GM06990 (cell line): ENCODE data around the gene FBXL4.

Experiments used
- DNase-seq: peaks from one replicate; pipeline ENCODE4 v3.0.0-alpha.2; 2011; ENCODE audit not compliant: insufficient read length; ENCODE audit errors: extremely low read depth
- H3K27me3 ChIP-seq: replicated peaks from 2 replicates; pipeline ENCODE4 v1.6.0; 2011; ENCODE audit warnings: low read length; ENCODE audit not compliant: control insufficient read depth, insufficient read depth
- H3K36me3 ChIP-seq: 2 replicates; pipeline ENCODE4 v1.5.1; 2011; ENCODE audit warnings: low read length; ENCODE audit not compliant: control insufficient read depth, insufficient read depth
- H3K4me3 ChIP-seq: replicated peaks from 2 replicates; pipeline ENCODE4 v1.5.1; 2011; ENCODE audit warnings: low read depth, mild to moderate bottlenecking, control low read depth, low read length
- TF ChIP-seq, protein P1 (sequence below): IDR thresholded peaks from 2 replicates; pipeline ENCODE4 v1.5.1; 2011; ENCODE audit warnings: low read length, control low read depth, mild to moderate bottlenecking, inconsistent platforms; ENCODE audit not compliant: insufficient read depth, poor library complexity, severe bottlenecking

The FBXL4 gene

DNA sequence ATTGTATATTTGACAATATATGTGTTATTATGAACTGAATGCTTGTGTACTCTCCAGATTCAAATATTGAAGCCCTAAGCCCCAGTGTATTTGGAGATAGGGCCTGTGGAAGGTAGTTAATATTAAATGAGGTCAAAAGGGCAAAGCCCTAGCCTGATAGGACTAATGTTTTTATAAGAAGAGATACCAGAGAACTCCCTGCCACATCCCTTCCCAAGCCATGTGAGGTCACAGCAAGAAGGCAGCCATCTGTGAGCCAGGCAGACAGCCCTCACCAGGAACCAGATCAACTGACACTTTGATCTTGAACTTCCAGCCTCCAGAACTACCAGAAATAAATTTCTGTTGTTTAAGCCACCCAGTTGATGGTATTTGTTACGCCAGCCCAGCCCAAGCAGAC is 36.4 kb upstream of the FBXL4 start:
- TF ChIP-seq, protein P1, sequence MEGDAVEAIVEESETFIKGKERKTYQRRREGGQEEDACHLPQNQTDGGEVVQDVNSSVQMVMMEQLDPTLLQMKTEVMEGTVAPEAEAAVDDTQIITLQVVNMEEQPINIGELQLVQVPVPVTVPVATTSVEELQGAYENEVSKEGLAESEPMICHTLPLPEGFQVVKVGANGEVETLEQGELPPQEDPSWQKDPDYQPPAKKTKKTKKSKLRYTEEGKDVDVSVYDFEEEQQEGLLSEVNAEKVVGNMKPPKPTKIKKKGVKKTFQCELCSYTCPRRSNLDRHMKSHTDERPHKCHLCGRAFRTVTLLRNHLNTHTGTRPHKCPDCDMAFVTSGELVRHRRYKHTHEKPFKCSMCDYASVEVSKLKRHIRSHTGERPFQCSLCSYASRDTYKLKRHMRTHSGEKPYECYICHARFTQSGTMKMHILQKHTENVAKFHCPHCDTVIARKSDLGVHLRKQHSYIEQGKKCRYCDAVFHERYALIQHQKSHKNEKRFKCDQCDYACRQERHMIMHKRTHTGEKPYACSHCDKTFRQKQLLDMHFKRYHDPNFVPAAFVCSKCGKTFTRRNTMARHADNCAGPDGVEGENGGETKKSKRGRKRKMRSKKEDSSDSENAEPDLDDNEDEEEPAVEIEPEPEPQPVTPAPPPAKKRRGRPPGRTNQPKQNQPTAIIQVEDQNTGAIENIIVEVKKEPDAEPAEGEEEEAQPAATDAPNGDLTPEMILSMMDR = no peak
- DNase-seq = no peak
- no peaks in the 10 kb centered on the region for H3K36me3 ChIP-seq
- no peak overlapping the region for H3K4me3 ChIP-seq
- H3K27me3 ChIP-seq = no peaks in the 10 kb centered on the region; the same call in 1 of the 2 replicates

DNA sequence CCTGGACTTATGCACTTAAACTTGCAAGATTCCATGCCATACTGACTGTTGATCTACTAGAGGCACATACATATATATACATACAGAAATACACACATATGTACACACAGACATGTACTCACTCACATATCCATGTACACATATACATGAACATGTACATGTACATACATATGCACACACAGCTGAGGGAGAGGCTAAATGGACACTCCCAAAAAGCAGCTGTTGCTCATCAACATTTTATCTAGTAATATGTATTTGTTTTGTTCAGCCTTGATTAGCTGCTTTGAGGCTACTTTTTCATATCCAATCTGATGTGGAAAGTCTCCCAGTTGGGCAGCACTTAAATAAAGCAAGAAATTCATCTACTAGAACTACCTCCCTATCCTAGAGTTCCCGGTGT is 33.7 kb upstream of the FBXL4 start:
- Histone ChIP-seq H3K4me3 (no peak overlapping the region), H3K27me3 (no peaks in the 10 kb centered on the region), H3K36me3 (no peaks in the 10 kb centered on the region)
- TF ChIP-seq, protein P1 = no peak
- DNase-seq = no peak

DNA sequence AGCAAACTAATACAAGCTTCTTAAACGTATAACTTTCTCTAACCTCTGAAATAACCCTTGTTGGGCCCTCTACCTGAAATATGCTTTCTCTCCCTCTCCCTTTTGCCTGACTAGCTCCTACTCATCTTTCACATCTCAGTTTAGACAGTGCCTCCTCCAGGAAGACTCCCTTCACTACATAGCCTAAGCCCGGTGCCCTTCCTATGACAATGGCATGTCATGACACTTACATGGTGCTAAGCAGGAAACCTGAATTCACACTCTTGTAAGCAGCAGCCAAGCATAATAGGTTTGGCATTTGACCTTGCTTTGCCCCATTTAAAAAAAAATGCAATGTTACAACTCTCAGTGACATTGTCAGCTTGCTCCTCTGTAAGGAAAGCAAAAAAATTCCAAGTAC is 33.1 kb upstream of the FBXL4 start:
- no peak for DNase-seq
- TF ChIP-seq, protein P1 = no peak
- H3K27me3 ChIP-seq = no peaks in the 10 kb centered on the region
- no peak overlapping the region for H3K4me3 ChIP-seq
- H3K36me3 ChIP-seq = no peaks in the 10 kb centered on the region

DNA sequence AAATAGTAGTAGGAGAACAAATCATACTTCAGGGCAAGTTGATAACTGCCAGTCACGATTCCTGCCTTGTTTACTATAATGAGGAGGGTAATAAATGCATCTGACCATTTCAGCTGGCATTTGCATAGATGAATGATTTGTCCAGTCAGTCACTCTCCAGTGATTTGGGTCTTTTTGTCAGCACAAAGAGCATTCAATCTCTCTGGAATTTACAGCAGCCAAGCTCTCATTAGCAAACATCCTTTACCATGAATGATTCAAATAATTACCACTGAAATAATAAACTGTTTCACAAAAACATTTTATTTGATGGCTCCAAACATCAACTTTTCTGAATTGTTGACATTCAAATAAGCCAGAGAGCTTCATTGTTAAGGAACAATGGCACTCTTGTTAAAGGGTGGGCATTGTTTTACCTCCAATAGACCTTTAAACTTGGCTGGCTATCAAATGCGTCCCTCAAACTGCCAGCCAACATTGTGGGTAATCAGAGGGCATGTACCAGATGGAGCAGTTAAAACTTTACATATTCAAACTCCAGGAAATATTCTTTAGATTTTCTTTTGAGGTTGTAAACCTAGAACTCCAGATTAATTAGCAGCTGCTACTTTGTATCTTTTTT is 30.0 kb upstream of the FBXL4 start:
- Histone ChIP-seq H3K27me3 (no peaks in the 10 kb centered on the region), H3K36me3 (no peaks in the 10 kb centered on the region), H3K4me3 (no peak overlapping the region)
- no peak for DNase-seq
- TF ChIP-seq, protein P1 = no peak

DNA sequence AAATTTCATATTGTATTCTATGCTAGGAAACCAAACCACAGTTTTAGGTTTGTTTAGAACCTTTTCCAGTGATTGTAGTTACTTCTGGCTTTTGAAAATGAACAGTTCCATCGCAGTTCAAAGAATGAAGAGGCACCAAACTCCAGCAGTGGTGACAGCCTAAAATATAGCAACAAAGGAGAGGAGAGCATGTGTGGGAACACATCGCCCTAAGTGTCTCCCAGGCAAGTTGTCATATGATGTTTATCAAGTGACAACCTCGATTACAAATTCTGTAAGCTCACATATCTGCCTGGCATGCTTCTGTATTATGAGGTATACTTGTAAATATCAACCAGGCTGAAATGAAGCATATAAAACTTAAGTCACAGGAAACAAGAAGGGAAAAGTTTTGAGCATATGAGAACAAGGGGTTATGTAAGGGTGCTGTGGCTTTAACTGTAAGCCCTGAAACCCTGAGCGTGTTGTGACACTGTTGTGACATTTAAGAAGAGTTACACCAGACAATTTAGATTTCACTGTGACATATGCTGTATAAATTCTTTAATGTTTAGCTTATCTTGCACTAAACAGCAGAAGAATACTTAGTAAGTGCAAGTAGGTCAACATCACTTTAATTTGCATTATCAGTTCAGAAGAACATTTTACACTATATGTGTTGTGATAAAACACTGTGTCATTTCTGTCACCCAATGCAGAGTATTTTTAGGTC is 29.1 kb upstream of the FBXL4 start:
- Histone ChIP-seq H3K36me3 (no peaks in the 10 kb centered on the region), H3K27me3 (no peaks in the 10 kb centered on the region), H3K4me3 (no peak overlapping the region)
- DNase-seq = no peak
- TF ChIP-seq, protein P1 = no peak
